ENCODE measurements around the gene FAT1. TPM values are rescaled to one million over a fixed set of nuclear protein-coding genes. Genes with fewer than 3 reads are reported as not detected.

Gene FAT1
- total RNA-seq, 4 donors from 2014 or later = 73.1 to 95.6 (median 76.5) TPM

GRCh38 chr4:186688150-186688943 lies 35.3 kb downstream of the FAT1 start:
- intact Hi-C loops (cut with DNase I) = no loop called here
- Histone ChIP-seq H3K36me3 (no peaks in the 10 kb centered on the region), H3K4me1 (peaks cover 46 to 53% of the 10 kb centered on the region in 2 donors), H3K27me3 (no peaks in the 10 kb centered on the region), H3K9me3 (no peaks in the 10 kb centered on the region), H3K4me3 (replicated peaks in 1 of 3) (no peak overlapping the region), H3K27ac (peak overlapping the region in 2 of 3 donors; percentile 1 to 36)
- DNase-seq = peak in 1 of 2 donors; percentile 43
- 37 to 49% methylated on average over 11 of the region's 12 CpGs for WGBS, 2 donors
- TF ChIP-seq POLR2A (IDR thresholded peaks at IDR 0.05) = no peak
- TF ChIP-seq, protein P1, sequence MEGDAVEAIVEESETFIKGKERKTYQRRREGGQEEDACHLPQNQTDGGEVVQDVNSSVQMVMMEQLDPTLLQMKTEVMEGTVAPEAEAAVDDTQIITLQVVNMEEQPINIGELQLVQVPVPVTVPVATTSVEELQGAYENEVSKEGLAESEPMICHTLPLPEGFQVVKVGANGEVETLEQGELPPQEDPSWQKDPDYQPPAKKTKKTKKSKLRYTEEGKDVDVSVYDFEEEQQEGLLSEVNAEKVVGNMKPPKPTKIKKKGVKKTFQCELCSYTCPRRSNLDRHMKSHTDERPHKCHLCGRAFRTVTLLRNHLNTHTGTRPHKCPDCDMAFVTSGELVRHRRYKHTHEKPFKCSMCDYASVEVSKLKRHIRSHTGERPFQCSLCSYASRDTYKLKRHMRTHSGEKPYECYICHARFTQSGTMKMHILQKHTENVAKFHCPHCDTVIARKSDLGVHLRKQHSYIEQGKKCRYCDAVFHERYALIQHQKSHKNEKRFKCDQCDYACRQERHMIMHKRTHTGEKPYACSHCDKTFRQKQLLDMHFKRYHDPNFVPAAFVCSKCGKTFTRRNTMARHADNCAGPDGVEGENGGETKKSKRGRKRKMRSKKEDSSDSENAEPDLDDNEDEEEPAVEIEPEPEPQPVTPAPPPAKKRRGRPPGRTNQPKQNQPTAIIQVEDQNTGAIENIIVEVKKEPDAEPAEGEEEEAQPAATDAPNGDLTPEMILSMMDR (IDR thresholded peaks at IDR 0.05) = no peak

DNA sequence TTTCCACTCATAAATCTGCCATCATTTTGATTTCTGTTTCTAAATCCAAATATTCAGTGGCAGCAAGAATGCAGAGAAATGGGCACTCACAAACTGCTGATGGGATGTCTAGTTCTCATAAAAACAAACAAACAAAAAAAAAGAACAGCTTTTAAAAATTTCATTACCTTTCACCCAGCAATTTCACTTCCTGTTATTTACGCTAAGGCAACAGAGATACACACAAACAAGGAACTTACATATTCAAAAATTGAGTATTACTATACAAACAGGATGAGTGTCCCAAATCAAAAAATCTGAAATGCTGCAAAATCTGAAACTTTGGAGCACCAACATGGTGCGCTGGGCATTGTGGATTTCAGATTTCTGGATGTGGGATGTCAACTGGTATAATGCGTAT lies 36.4 kb downstream of the FAT1 start:
- Histone ChIP-seq H3K4me1 (peaks cover 42 to 58% of the 10 kb centered on the region in 2 donors), H3K36me3 (no peaks in the 10 kb centered on the region), H3K27me3 (no peaks in the 10 kb centered on the region), H3K27ac (no peak overlapping the region), H3K4me3 (replicated peaks in 1 of 3) (no peak overlapping the region), H3K9me3 (no peaks in the 10 kb centered on the region)
- no peak for DNase-seq
- TF ChIP-seq, protein P1 (IDR thresholded peaks at IDR 0.05) = no peak
- TF ChIP-seq POLR2A (IDR thresholded peaks at IDR 0.05) = no peak
- intact Hi-C loops (cut with DNase I) = no loop called here
- WGBS, 2 donors = 94 to 95% methylated on average over 3 of the region's 3 CpGs

DNA sequence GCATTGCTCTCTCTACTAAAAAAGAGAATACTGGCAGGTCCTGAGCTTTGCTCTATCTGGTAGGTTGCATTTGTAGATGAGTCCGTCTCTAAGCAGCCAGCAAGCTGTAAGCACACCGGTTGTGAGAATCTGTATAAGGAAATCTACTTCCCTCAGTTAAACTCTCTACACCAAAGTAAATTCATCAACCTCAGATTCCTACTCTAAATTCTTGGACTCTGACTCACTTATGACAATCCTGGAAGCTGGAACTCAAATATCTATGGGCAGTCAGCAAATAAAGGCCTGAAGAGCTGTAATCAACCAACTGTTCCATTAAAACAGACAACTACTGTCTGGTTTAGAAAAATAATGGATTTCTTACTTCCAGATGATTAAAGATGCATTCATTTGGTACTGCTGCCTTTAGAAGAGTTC lies 37.9 kb downstream of the FAT1 start:
- peak overlapping the region; percentile 12 to 83 (median 79) for H3K27ac ChIP-seq
- peaks cover 42 to 58% of the 10 kb centered on the region in 2 donors for H3K4me1 ChIP-seq
- H3K27me3 ChIP-seq = no peaks in the 10 kb centered on the region
- intact Hi-C loops (cut with DNase I) = no loop called here
- H3K36me3 ChIP-seq = no peaks in the 10 kb centered on the region
- peak in 1 of 2 donors; percentile 11 for DNase-seq
- 38 to 64% methylated on average over 2 of the region's 2 CpGs for WGBS, 2 donors
- H3K9me3 ChIP-seq = no peaks in the 10 kb centered on the region
- no peak overlapping the region for H3K4me3 ChIP-seq (replicated peaks in 1 of 3)
- TF ChIP-seq, protein P1 (IDR thresholded peaks at IDR 0.05) = no peak
- TF ChIP-seq POLR2A (IDR thresholded peaks at IDR 0.05) = no peak

DNA sequence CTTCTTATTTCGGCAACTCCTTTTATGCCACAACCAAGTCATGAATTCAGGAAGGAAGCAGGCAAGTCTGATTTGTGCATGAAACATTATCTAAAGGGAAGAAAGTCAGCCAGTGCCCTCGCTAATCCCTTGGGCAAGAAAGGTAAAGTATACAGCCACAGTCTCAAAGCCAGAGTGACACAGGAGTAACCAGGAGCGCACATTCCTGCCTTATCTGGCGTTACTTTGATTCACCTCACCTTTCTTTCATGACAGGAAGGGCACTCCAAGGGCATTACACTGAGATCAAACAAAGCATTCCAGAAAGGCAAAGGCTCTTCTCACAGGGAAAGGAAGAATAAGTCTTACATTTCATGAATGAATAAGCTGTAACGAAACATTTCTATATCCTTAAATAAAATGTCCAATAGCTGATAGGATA lies 38.8 kb downstream of the FAT1 start:
- intact Hi-C loops (cut with DNase I) = no loop called here
- TF ChIP-seq, protein P1 (IDR thresholded peaks at IDR 0.05) = no peak
- TF ChIP-seq POLR2A (IDR thresholded peaks at IDR 0.05) = peak in 1 of 2 donors; percentile 4
- peak overlapping the region; percentile 12 to 83 (median 79) for H3K27ac ChIP-seq

DNA sequence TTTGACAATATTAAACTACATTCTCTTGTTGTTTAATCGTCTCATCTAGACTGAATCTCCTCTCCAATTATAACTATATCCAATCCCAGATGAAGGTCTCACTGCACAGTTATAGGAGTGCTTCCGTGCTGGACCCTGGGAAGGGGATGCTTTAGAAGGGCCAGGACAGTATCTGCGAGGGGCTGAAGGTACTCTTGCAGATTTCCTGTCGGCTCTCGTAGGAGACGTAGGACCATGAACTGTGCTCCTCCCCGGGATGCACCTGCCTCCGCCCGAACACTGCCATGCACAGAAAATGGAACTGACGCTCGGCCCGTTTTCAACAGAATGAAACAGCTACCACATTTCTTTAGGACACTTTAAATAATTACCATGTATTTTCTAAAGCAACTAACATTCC lies 39.4 kb downstream of the FAT1 start:
- Histone ChIP-seq H3K9me3 (no peaks in the 10 kb centered on the region), H3K27me3 (no peaks in the 10 kb centered on the region), H3K27ac (peak overlapping the region in 2 of 3 donors; percentile 79 to 83), H3K4me3 (replicated peaks in 1 of 3) (no peak overlapping the region), H3K4me1 (peaks cover 36 to 54% of the 10 kb centered on the region in 2 donors), H3K36me3 (no peaks in the 10 kb centered on the region)
- no peak for TF ChIP-seq POLR2A (IDR thresholded peaks at IDR 0.05)
- TF ChIP-seq, protein P1 (IDR thresholded peaks at IDR 0.05) = no peak
- WGBS, 2 donors = 84 to 86% methylated on average over 12 of the region's 12 CpGs
- DNase-seq = no peak
- intact Hi-C loops (cut with DNase I) = no loop called here

More for the DNA sequence above, 38.8 kb downstream of the FAT1 start:
- DNase-seq = peak in 1 of 2 donors; percentile 19
- Histone ChIP-seq H3K36me3 (no peaks in the 10 kb centered on the region), H3K9me3 (no peaks in the 10 kb centered on the region), H3K4me1 (peaks cover 42 to 58% of the 10 kb centered on the region in 2 donors), H3K4me3 (replicated peaks in 1 of 3) (no peak overlapping the region), H3K27me3 (no peaks in the 10 kb centered on the region)
- WGBS, 2 donors = 58 to 60% methylated on average over 5 of the region's 5 CpGs

Data from thyroid gland (tissue), 4 donors.